GM23248 (cell line): ENCODE measurements around the gene GPR27. TPM values are rescaled to one million over a fixed set of nuclear protein-coding genes. Genes with fewer than 3 reads are reported as not detected.
A peak's percentile ranks its signal among the peaks of the same experiment; 100 is the strongest.

Experiments used
- DNase-seq: peaks from one replicate; pipeline ENCODE4 v3.0.0-alpha.2; 2015
- H2AFZ ChIP-seq: fragments of 200-600 bp; sonication (generic); 2 replicates; pipeline ENCODE4 v1.6.1; 2016; ENCODE audit warnings: antibody characterized with exemption
- H3F3A ChIP-seq: fragments of 200-600 bp; sonication (generic); 2 replicates; pipeline ENCODE4 v1.6.1; 2016; ENCODE audit warnings: mild to moderate bottlenecking, antibody characterized with exemption, mixed run types; ENCODE audit not compliant: insufficient read depth
- H3K27ac ChIP-seq: fragments of 200-600 bp; sonication (generic); 2 replicates; pipeline ENCODE4 v1.5.1; 2016; ENCODE audit warnings: mild to moderate bottlenecking
- H3K27me3 ChIP-seq: fragments of 200-600 bp; sonication (generic); replicated peaks from 2 replicates; pipeline ENCODE4 v1.6.1; 2016; ENCODE audit warnings: mild to moderate bottlenecking; ENCODE audit not compliant: insufficient read depth
- H3K36me3 ChIP-seq: fragments of 200-600 bp; sonication (generic); 2 replicates; pipeline ENCODE4 v1.6.1; 2016; ENCODE audit warnings: low read depth, mild to moderate bottlenecking
- H3K4me1 ChIP-seq: fragments of 200-600 bp; sonication (generic); 2 replicates; pipeline ENCODE4 v1.6.1; 2016; ENCODE audit warnings: mild to moderate bottlenecking; ENCODE audit not compliant: insufficient read depth
- H3K4me2 ChIP-seq: fragments of 200-600 bp; sonication (generic); one replicate; pipeline ENCODE4 v1.6.1; 2016; ENCODE audit warnings: mild to moderate bottlenecking; ENCODE audit not compliant: unreplicated experiment
- H3K4me3 ChIP-seq: fragments of 200-600 bp; sonication (generic); 2 replicates; pipeline ENCODE4 v1.5.1; 2016; ENCODE audit warnings: mild to moderate bottlenecking
- H3K79me2 ChIP-seq: fragments of 200-600 bp; sonication (generic); 2 replicates; pipeline ENCODE4 v1.6.1; 2016; ENCODE audit warnings: mild to moderate bottlenecking; ENCODE audit not compliant: insufficient read depth
- H3K9ac ChIP-seq: fragments of 200-600 bp; sonication (generic); 2 replicates; pipeline ENCODE4 v1.6.1; 2016; ENCODE audit warnings: mild to moderate bottlenecking
- H3K9me2 ChIP-seq: fragments of 200-600 bp; sonication (generic); 2 replicates; pipeline ENCODE4 v1.6.1; 2016; ENCODE audit warnings: mixed run types, mild to moderate bottlenecking, moderate library complexity; ENCODE audit not compliant: insufficient read depth
- H3K9me3 ChIP-seq: fragments of 200-600 bp; sonication (generic); one replicate; pipeline ENCODE4 v1.6.1; 2017; ENCODE audit warnings: low read depth
- H4K20me1 ChIP-seq: fragments of 200-600 bp; sonication (generic); 2 replicates; pipeline ENCODE4 v1.6.0; 2016; ENCODE audit not compliant: insufficient read depth
- EZH2 ChIP-seq: fragments of 200-600 bp; sonication (generic); IDR thresholded peaks from 2 replicates; pipeline ENCODE4 v1.6.1; 2018; ENCODE audit warnings: antibody characterized with exemption, mild to moderate bottlenecking; ENCODE audit not compliant: insufficient read depth, poor library complexity, severe bottlenecking
- EZH2phosphoT487 ChIP-seq: fragments of 200-600 bp; sonication (generic); IDR thresholded peaks from 2 replicates; pipeline ENCODE4 v1.6.1; 2018; ENCODE audit warnings: antibody characterized with exemption, moderate library complexity, mild to moderate bottlenecking, low read depth; ENCODE audit not compliant: insufficient read depth
- WGBS, 2 experiments: methylation state at CpG; one replicate each; pipeline ENCODE4 v1.1.6; 2015 to 2017; ENCODE audit warnings: low lambda C conversion rate in 2 of 2, low coverage in 1 of 2; ENCODE audit errors: missing lambda C conversion rate in 2 of 2; 5-methylcytosine and 5-hydroxymethylcytosine counted together
- in situ Hi-C: fragments of 300-500 bp; cut with MboI; formaldehyde crosslinking; loops from 2 replicates; pipeline ENCODE4 v1.15.0; 2020
- polyA plus RNA-seq: library from polyadenylated mRNA; unstranded; fragments of >200 nt; fragmentation: Nextera tagmentation; extraction: Ambion mirVana; gene quantifications from 2 replicates; pipeline ENCODE4 v1.2.1, GENCODE V29; 2016
- total RNA-seq: library from RNA; depleted of rRNA; stranded (reverse); fragments of >200 nt; shearing (Covaris generic); gene quantifications from 2 replicates; pipeline ENCODE4 v1.2.3, GENCODE V29; 2014

GPR27 gene
- total and polyA plus RNA-seq, 2 experiments from 2014 or later, result not detected

DNA sequence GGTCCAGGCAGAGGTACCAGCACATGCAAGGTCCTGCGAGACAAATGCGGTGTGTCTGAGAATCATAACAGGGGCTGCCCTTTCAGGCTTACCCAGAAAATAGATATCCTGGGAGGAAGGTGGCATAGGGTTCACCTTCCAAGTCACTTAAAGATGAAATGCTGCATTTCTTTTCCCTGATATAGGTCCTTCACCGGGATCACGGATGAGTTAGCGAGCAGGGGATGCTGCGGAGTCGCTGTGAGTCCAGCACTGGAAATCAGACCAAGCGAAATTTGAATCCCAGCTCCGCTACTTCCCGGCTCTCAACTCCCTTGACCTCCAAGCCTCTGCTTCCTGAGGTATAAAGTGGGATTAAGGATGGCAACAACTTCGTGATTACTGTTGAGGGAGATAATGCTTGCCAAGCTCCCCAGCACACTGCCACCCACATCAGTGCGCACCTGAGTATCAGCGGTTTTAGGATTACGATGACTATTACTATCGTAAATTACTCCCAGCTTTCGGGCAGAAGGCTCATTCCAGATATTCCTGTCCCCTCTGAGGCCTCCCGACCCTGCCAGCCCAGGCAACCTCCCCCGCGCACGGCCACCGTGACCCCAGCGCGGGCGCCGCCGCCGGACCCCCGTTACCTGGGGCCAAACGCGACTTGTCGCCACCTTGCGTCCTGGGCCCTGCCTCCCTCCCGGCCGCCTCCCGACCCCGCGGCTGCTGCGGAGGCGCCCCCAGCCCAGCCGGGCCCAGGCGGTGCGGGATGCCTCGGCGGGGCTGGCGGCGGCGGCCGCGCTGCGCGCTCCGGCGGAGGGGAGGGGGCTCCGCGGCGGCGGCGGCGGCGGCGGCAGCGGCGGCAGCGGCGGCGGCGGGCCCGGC is 589 bp upstream of the GPR27 start:
- no peaks in the 10 kb centered on the region for H4K20me1 ChIP-seq
- no peak for TF ChIP-seq EZH2phosphoT487
- TF ChIP-seq EZH2, result peak; percentile 73
- H3K9me3 ChIP-seq, result no peaks in the 10 kb centered on the region
- no peaks in the 10 kb centered on the region for H3K36me3 ChIP-seq
- H3K4me3 ChIP-seq, result no peak overlapping the region
- H3F3A ChIP-seq, result no peaks in the 10 kb centered on the region
- peaks cover 63% of the 10 kb centered on the region for H3K27me3 ChIP-seq
- H3K79me2 ChIP-seq, result no peaks in the 10 kb centered on the region
- H3K9ac ChIP-seq, result no peak overlapping the region
- H3K4me2 ChIP-seq, result no peak overlapping the region
- 19 to 23% methylated on average over 49 to 56 of the region's 68 CpGs for WGBS, 2 experiments
- no peaks in the 10 kb centered on the region for H3K9me2 ChIP-seq
- DNase-seq, result no peak
- in situ Hi-C loops, result no loop called here
- H3K27ac ChIP-seq, result no peak overlapping the region
- H3K4me1 ChIP-seq, result no peaks in the 10 kb centered on the region
- no peak overlapping the region for H2AFZ ChIP-seq

DNA sequence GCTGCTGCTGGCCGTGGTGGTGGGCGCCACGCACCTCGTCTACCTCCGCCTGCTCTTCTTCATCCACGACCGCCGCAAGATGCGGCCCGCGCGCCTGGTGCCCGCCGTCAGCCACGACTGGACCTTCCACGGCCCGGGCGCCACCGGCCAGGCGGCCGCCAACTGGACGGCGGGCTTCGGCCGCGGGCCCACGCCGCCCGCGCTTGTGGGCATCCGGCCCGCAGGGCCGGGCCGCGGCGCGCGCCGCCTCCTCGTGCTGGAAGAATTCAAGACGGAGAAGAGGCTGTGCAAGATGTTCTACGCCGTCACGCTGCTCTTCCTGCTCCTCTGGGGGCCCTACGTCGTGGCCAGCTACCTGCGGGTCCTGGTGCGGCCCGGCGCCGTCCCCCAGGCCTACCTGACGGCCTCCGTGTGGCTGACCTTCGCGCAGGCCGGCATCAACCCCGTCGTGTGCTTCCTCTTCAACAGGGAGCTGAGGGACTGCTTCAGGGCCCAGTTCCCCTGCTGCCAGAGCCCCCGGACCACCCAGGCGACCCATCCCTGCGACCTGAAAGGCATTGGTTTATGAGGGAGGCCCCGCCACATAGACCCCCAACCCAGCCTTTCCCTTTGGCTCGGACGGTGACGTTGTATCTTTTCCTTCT is 1.1 kb downstream of the GPR27 start:
- in situ Hi-C loops, result no loop called here
- H4K20me1 ChIP-seq, result no peaks in the 10 kb centered on the region
- no peak overlapping the region for H3K9ac ChIP-seq
- H3K27ac ChIP-seq, result no peak overlapping the region
- H3K9me3 ChIP-seq, result no peaks in the 10 kb centered on the region
- no peaks in the 10 kb centered on the region for H3K36me3 ChIP-seq
- no peak overlapping the region for H2AFZ ChIP-seq
- H3K9me2 ChIP-seq, result no peaks in the 10 kb centered on the region
- DNase-seq, result no peak
- 15 to 22% methylated on average over 49 to 56 of the region's 65 CpGs for WGBS, 2 experiments
- no peaks in the 10 kb centered on the region for H3F3A ChIP-seq
- H3K4me1 ChIP-seq, result no peaks in the 10 kb centered on the region
- peaks cover 59% of the 10 kb centered on the region for H3K27me3 ChIP-seq
- H3K4me2 ChIP-seq, result no peak overlapping the region
- H3K79me2 ChIP-seq, result no peaks in the 10 kb centered on the region
- no peak overlapping the region for H3K4me3 ChIP-seq
- no peak for TF ChIP-seq EZH2

DNA sequence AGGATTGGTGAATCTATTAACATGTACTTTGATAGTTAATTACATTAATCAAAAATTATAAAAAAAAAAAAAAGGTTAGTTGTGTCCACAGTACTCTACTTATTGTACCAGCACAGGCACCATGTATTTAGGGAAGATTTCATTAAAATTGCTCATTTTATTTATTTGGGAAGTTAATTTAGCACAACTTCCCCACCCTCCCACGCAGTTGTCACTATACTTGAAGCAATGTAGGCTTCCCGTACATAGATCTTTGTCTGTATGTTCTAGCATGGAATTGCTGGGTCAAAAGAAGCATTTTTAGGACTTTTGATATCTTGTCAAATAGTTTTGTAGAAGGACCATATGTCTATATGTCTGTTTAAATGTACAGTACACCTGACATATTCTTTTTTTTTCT is 4.4 kb downstream of the GPR27 start:
- Histone ChIP-seq H2AFZ (no peak overlapping the region), H3K9ac (no peak overlapping the region), H3K27me3 (peaks cover 55% of the 10 kb centered on the region), H3F3A (no peaks in the 10 kb centered on the region), H3K4me3 (no peak overlapping the region), H3K79me2 (no peaks in the 10 kb centered on the region), H3K9me3 (no peaks in the 10 kb centered on the region), H3K4me1 (no peaks in the 10 kb centered on the region), H3K36me3 (no peaks in the 10 kb centered on the region), H3K9me2 (no peaks in the 10 kb centered on the region), H3K4me2 (no peak overlapping the region), H3K27ac (no peak overlapping the region), H4K20me1 (no peaks in the 10 kb centered on the region)
- TF ChIP-seq EZH2phosphoT487 (no peak), EZH2 (no peak)
- in situ Hi-C loops, result no loop called here
- no peak for DNase-seq
- 63 to 66% methylated on average over 2 of the region's 2 CpGs for WGBS, 2 experiments

DNA sequence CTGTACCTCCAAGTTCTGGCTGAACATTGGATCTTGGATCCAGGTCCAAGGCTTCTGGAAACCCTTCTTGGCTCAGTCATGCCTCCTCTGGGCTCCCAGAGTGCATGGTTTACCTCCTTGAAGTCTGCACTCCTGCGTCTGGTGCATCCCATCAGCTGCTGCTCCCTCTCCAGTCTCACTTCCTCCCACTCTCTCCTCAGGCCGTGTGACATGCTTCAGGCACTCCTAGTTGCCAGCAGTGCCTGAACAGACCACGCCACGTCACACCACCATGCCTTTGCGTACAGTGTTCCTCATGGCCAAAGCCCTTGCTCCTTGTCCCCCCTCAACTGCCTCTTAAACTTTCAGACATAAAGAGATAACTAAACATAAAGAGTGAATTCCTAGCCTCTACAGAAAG is 5.7 kb downstream of the GPR27 start:
- Histone ChIP-seq H3K36me3 (no peaks in the 10 kb centered on the region), H3K9me2 (no peaks in the 10 kb centered on the region), H3K4me3 (no peak overlapping the region), H2AFZ (no peak overlapping the region), H3F3A (no peaks in the 10 kb centered on the region), H3K4me2 (no peak overlapping the region), H4K20me1 (no peaks in the 10 kb centered on the region), H3K27ac (no peak overlapping the region), H3K9ac (no peak overlapping the region), H3K27me3 (peaks cover 62% of the 10 kb centered on the region), H3K9me3 (no peaks in the 10 kb centered on the region), H3K79me2 (no peaks in the 10 kb centered on the region), H3K4me1 (no peaks in the 10 kb centered on the region)
- in situ Hi-C loops, result no loop called here
- 69% methylated on average over 5 of the region's 5 CpGs for WGBS, 2 experiments
- no peak for DNase-seq
- no peak for TF ChIP-seq EZH2phosphoT487
- no peak for TF ChIP-seq EZH2
